Anterior cingulate cortex (tissue), 58 donors: ENCODE measurements around the gene MRPS9.

Experiments used
- DNase-seq, 58 donors: peaks; one replicate each; lab custom pipeline; 2025; lab: John Stamatoyannopoulos, UW

MRPS9 gene

GRCh38 chr2:105076121-105076520 is 38.3 kb downstream of the MRPS9 start:
- no peak for DNase-seq

- no peak for DNase-seq
These were observed 41.1 kb downstream of the MRPS9 start for GRCh38 chr2:105078906-105079495.

GRCh38 chr2:105080461-105080860 is 42.6 kb downstream of the MRPS9 start:
- no peak for DNase-seq

- no peak for DNase-seq
These were observed 43.2 kb downstream of the MRPS9 start for GRCh38 chr2:105081006-105081601.

GRCh38 chr2:105082107-105082506 is 44.2 kb downstream of the MRPS9 start:
- no peak for DNase-seq

- no peak for DNase-seq
These were observed 47.7 kb downstream of the MRPS9 start for GRCh38 chr2:105085525-105085924.

- no peak for DNase-seq
These were observed 49.4 kb downstream of the MRPS9 start for GRCh38 chr2:105087273-105087672.

- DNase-seq: no peak
These were observed 52.2 kb downstream of the MRPS9 start for GRCh38 chr2:105090091-105090490.

- no peak for DNase-seq
These were observed 54.9 kb downstream of the MRPS9 start for GRCh38 chr2:105092797-105093196.

GRCh38 chr2:105099153-105099552 is 61.3 kb downstream of the MRPS9 start:
- no peak for DNase-seq

- DNase-seq: peak in 21 of 58 donors; percentile 7 to 74 (median 17)
These were observed 62.4 kb downstream of the MRPS9 start for GRCh38 chr2:105100046-105100840.

- no peak for DNase-seq
These were observed 64.1 kb downstream of the MRPS9 start for GRCh38 chr2:105102001-105102400.

- DNase-seq: no peak
These were observed 65.1 kb downstream of the MRPS9 start for GRCh38 chr2:105102963-105103421.

- no peak for DNase-seq
These were observed 65.6 kb downstream of the MRPS9 start for GRCh38 chr2:105103481-105103880.

GRCh38 chr2:105104208-105104731 is 66.4 kb downstream of the MRPS9 start:
- DNase-seq: no peak

- DNase-seq: no peak
These were observed 72.5 kb downstream of the MRPS9 start for GRCh38 chr2:105110295-105110829.

GRCh38 chr2:105111365-105112150 is 73.7 kb downstream of the MRPS9 start:
- no peak for DNase-seq

GRCh38 chr2:105112345-105112744 is 74.5 kb downstream of the MRPS9 start:
- DNase-seq: no peak

- DNase-seq: no peak
These were observed 75.9 kb downstream of the MRPS9 start for GRCh38 chr2:105113616-105114291.

- DNase-seq: peak in 2 of 58 donors; percentile 41 to 50
These were observed 76.7 kb downstream of the MRPS9 start for GRCh38 chr2:105114551-105114950.
